ENCODE results near the gene GPBP1L1.

- TF ChIP-seq CTCF (conservative IDR thresholded peaks at IDR 0.05; ENCODE audit: low read length) (no peak), EZH2phosphoT487 (IDR thresholded peaks at IDR 0.05; ENCODE audit: borderline replicate concordance) (no peak)
Observed at GRCh38 chr1:45658171-45658570, 28.2 kb downstream of the GPBP1L1 start.
